ENCODE data around the gene TRAF6. TPM values are rescaled to one million over a fixed set of nuclear protein-coding genes. Genes with fewer than 3 reads are reported as not detected.

Gene TRAF6
- total and polyA plus RNA-seq, 2 of the 13 experiments (the other 11 are each of a cell fraction or from before 2014, with no cell fraction given), result 3.3 to 5.9 TPM

DNA sequence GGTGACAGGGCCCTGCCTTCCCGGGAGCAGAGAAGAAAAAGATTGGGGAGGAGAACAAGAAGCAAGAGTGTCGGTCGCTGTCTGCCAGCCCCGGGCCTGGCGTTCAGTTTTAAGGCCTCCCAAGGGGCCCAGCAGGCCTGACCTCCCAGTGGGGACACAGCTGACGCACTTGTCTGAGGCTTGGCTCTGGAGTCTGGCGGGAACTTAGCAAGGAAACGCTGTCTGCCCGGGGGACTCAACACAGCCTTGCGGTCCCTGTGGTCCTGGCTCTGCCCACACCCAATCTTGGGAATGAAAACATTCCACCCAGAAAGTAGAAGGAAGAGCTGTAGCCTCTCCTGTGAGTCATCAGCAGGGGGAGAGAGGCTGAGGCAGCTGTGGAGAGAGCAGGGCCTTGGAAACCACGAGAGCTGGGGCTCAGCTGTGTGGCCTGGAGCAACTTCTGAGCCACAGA, 54.4 kb downstream of the TRAF6 start:
- CTCF ChIA-PET (ENCODE audit: low intra/inter-chr PET ratio, low total read pairs), result no interaction called here
- Histone ChIP-seq H3K9me3 (ENCODE audit: low read length) (no peaks in the 10 kb centered on the region), H3K9ac (ENCODE audit: insufficient read depth, low read depth, low read length) (no peak overlapping the region), H3K27me3 (ENCODE audit: control insufficient read depth in 1 of 2, insufficient read depth in 2 of 2, low read length in 2 of 2) (peaks cover 3 to 19% of the 10 kb centered on the region in 2 experiments; a peak in 2 of 5 replicates), H3K4me2 (ENCODE audit: low read depth, low read length) (no peak overlapping the region), H3K4me3 (replicated peaks in 1 of 3; ENCODE audit: insufficient read depth in 1 of 3, low read depth in 2 of 3, low read length in 3 of 3) (no peak overlapping the region), H3K4me1 (ENCODE audit: insufficient read depth, low read length) (peaks cover 23% of the 10 kb centered on the region), H3K27ac (ENCODE audit: extremely low read length, insufficient read depth, low read length) (no peak overlapping the region), H2AFZ (ENCODE audit: low read length) (no peak overlapping the region), H4K20me1 (ENCODE audit: insufficient read depth, low read length) (no peaks in the 10 kb centered on the region), H3K36me3 (replicated peaks in 1 of 2; ENCODE audit: control insufficient read depth in 1 of 2, insufficient read depth in 2 of 2, low read length in 2 of 2) (no peaks in the 10 kb centered on the region), H3K79me2 (ENCODE audit: insufficient read depth, low read length) (no peaks in the 10 kb centered on the region)
- WGBS (ENCODE audit: low lambda C conversion rate), result 0% methylated on average over 2 of the region's 11 CpGs
- ATAC-seq (peak; percentile 48), FAIRE-seq (no peak), DNase-seq (ENCODE audit: low spot score) (no peak)
- in situ Hi-C loops (cut with HindIII; ENCODE audit: extremely low pct_ligation_motif_present, low pct_unique_long_range_greater_than_20kb), result no loop called here
- TF ChIP-seq, protein P1, sequence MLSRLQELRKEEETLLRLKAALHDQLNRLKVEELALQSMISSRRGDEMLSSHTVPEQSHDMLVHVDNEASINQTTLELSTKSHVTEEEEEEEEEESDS (CRISPR knock-in tag; IDR thresholded peaks at IDR 0.05; ENCODE audit: borderline replicate concordance), result no peak
- no peak for TF ChIP-seq ZKSCAN8 (CRISPR knock-in tag; IDR thresholded peaks at IDR 0.05; ENCODE audit: borderline replicate concordance)
- TF ChIP-seq, protein P2, sequence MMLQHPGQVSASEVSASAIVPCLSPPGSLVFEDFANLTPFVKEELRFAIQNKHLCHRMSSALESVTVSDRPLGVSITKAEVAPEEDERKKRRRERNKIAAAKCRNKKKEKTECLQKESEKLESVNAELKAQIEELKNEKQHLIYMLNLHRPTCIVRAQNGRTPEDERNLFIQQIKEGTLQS (CRISPR knock-in tag; IDR thresholded peaks at IDR 0.05), result no peak
- no peak for TF ChIP-seq ZNF205 (CRISPR knock-in tag; IDR thresholded peaks at IDR 0.05)
- TF ChIP-seq GTF2F1 (IDR thresholded peaks at IDR 0.05; ENCODE audit: low read length), result no peak
- TF ChIP-seq, protein P3, sequence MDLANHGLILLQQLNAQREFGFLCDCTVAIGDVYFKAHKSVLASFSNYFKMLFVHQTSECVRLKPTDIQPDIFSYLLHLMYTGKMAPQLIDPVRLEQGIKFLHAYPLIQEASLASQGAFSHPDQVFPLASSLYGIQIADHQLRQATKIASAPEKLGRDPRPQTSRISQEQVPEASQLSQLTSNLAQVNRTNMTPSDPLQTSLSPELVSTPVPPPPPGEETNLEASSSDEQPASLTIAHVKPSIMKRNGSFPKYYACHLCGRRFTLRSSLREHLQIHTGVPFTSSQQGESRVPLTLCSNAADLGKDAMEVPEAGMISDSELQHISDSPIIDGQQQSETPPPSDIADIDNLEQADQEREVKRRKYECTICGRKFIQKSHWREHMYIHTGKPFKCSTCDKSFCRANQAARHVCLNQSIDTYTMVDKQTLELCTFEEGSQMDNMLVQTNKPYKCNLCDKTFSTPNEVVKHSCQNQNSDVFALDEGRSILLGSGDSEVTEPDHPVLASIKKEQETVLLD (CRISPR knock-in tag; IDR thresholded peaks at IDR 0.05; ENCODE audit: low read depth), result no peak
- TF ChIP-seq, protein P4, sequence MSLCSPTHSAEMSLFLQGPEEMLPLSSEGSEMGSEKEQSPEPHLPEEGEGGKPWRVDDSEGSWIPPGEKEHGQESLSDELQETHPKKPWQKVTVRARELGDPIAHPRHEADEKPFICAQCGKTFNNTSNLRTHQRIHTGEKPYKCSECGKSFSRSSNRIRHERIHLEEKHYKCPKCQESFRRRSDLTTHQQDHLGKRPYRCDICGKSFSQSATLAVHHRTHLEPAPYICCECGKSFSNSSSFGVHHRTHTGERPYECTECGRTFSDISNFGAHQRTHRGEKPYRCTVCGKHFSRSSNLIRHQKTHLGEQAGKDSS (CRISPR knock-in tag; IDR thresholded peaks at IDR 0.05; ENCODE audit: borderline replicate concordance, low read depth), result no peak
- BruUV-seq (replicated peaks), result no TSS peak
- intact Hi-C loops (cut with micrococcal nuclease; ENCODE audit: unreplicated experiment), result no loop called here
- POLR2A ChIA-PET, result no interaction called here

All from HepG2 (cell line).